ENCODE data around the gene CPEB4.

CPEB4 gene

GRCh38 chr5:173920866-173921555 lies 32.9 kb downstream of the CPEB4 start:
- Histone ChIP-seq H3K36me3 (replicated peaks; ENCODE audit: low read depth, low read length) (no peaks in the 10 kb centered on the region), H3K9ac (ENCODE audit: low read length) (no peak overlapping the region), H3K9me3 (ENCODE audit: insufficient read depth, low read length) (no peaks in the 10 kb centered on the region), H3K4me3 (ENCODE audit: low read length) (no peak overlapping the region), H3K79me2 (ENCODE audit: low read length) (no peaks in the 10 kb centered on the region), H3K27me3 (ENCODE audit: low read depth, low read length) (no peaks in the 10 kb centered on the region), H4K20me1 (ENCODE audit: insufficient read depth, low read length) (no peaks in the 10 kb centered on the region), H3K27ac (ENCODE audit: low read length) (no peak overlapping the region), H3K4me2 (ENCODE audit: low read length) (no peak overlapping the region), H2AFZ (ENCODE audit: low read depth, low read length) (no peak overlapping the region), H3K4me1 (ENCODE audit: low read length) (peaks cover 25% of the 10 kb centered on the region)
- TF ChIP-seq EZH2phosphoT487 (IDR thresholded peaks at IDR 0.05; ENCODE audit: low read depth) (no peak), CTCF (IDR thresholded peaks at IDR 0.05; ENCODE audit: low read depth, low read length) (no peak)

DNA sequence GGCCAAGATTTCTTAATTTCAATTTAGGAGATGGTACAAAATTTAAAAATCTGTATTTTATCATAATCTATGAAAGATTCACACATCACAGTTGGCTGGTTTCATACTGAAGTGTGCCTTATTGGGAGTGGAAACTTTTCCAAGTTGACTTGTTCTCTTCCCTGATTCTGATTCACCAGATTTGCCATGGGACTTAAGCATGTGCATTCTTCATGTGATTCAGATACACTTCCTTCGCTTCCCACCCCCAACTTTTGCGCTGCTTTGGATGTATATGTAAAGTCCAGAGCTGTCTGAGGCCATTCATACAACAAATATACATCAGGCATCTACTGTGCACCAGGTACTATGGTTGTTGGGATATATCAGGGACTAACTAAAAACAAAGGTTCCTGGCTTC lies 34.4 kb downstream of the CPEB4 start:
- H3K27me3 ChIP-seq (ENCODE audit: low read depth, low read length), result no peaks in the 10 kb centered on the region
- no peaks in the 10 kb centered on the region for H3K36me3 ChIP-seq (replicated peaks; ENCODE audit: low read depth, low read length)
- H3K9ac ChIP-seq (ENCODE audit: low read length), result no peak overlapping the region
- peaks cover 21% of the 10 kb centered on the region for H3K4me1 ChIP-seq (ENCODE audit: low read length)
- no peak overlapping the region for H3K4me2 ChIP-seq (ENCODE audit: low read length)
- H3K79me2 ChIP-seq (ENCODE audit: low read length), result no peaks in the 10 kb centered on the region
- no peaks in the 10 kb centered on the region for H4K20me1 ChIP-seq (ENCODE audit: insufficient read depth, low read length)
- H3K4me3 ChIP-seq (ENCODE audit: low read length), result no peak overlapping the region
- no peak overlapping the region for H3K27ac ChIP-seq (ENCODE audit: low read length)
- no peaks in the 10 kb centered on the region for H3K9me3 ChIP-seq (ENCODE audit: insufficient read depth, low read length)
- no peak overlapping the region for H2AFZ ChIP-seq (ENCODE audit: low read depth, low read length)
- TF ChIP-seq EZH2phosphoT487 (IDR thresholded peaks at IDR 0.05; ENCODE audit: low read depth), result no peak
- TF ChIP-seq CTCF (IDR thresholded peaks at IDR 0.05; ENCODE audit: low read depth, low read length), result no peak

- no peak for TF ChIP-seq CTCF (IDR thresholded peaks at IDR 0.05; ENCODE audit: low read depth, low read length)
- no peak for TF ChIP-seq EZH2phosphoT487 (IDR thresholded peaks at IDR 0.05; ENCODE audit: low read depth)
- no peak overlapping the region for H3K27ac ChIP-seq (ENCODE audit: low read length)
- no peak overlapping the region for H3K9ac ChIP-seq (ENCODE audit: low read length)
- H3K9me3 ChIP-seq (ENCODE audit: insufficient read depth, low read length), result no peaks in the 10 kb centered on the region
- H3K79me2 ChIP-seq (ENCODE audit: low read length), result no peaks in the 10 kb centered on the region
- H3K27me3 ChIP-seq (ENCODE audit: low read depth, low read length), result no peaks in the 10 kb centered on the region
- no peak overlapping the region for H3K4me3 ChIP-seq (ENCODE audit: low read length)
- H4K20me1 ChIP-seq (ENCODE audit: insufficient read depth, low read length), result no peaks in the 10 kb centered on the region
- no peak overlapping the region for H2AFZ ChIP-seq (ENCODE audit: low read depth, low read length)
- H3K36me3 ChIP-seq (replicated peaks; ENCODE audit: low read depth, low read length), result no peaks in the 10 kb centered on the region
- no peak overlapping the region for H3K4me2 ChIP-seq (ENCODE audit: low read length)
- H3K4me1 ChIP-seq (ENCODE audit: low read length), result peaks cover 21% of the 10 kb centered on the region
Measured at GRCh38 chr5:173923218-173924095, 35.3 kb downstream of the CPEB4 start.

- Histone ChIP-seq H3K9me3 (ENCODE audit: insufficient read depth, low read length) (no peaks in the 10 kb centered on the region), H3K4me2 (ENCODE audit: low read length) (no peak overlapping the region), H3K27me3 (ENCODE audit: low read depth, low read length) (no peaks in the 10 kb centered on the region), H3K4me1 (ENCODE audit: low read length) (peaks cover 14% of the 10 kb centered on the region), H3K79me2 (ENCODE audit: low read length) (no peaks in the 10 kb centered on the region), H2AFZ (ENCODE audit: low read depth, low read length) (no peak overlapping the region), H3K36me3 (replicated peaks; ENCODE audit: low read depth, low read length) (no peaks in the 10 kb centered on the region), H4K20me1 (ENCODE audit: insufficient read depth, low read length) (no peaks in the 10 kb centered on the region), H3K4me3 (ENCODE audit: low read length) (no peak overlapping the region), H3K27ac (ENCODE audit: low read length) (no peak overlapping the region), H3K9ac (ENCODE audit: low read length) (no peak overlapping the region)
- TF ChIP-seq EZH2phosphoT487 (IDR thresholded peaks at IDR 0.05; ENCODE audit: low read depth) (no peak), CTCF (IDR thresholded peaks at IDR 0.05; ENCODE audit: low read depth, low read length) (no peak)
Measured at GRCh38 chr5:173924899-173925298, 36.8 kb downstream of the CPEB4 start.

All from OCI-LY3 (cell line).